C4-2B (cell line): ENCODE data around the gene ZBTB1.

ENCODE experiments used
- ZFX ChIP-seq: fragments of 450-650 bp; IDR thresholded peaks from 2 replicates; pipeline ENCODE4 v1.6.1; 2017
- TF ChIP-seq, protein P1 (sequence below): fragments of 450-650 bp; conservative IDR thresholded peaks from 2 replicates; pipeline ENCODE4 v1.5.1; 2017; ENCODE audit warnings: mild to moderate bottlenecking

DNA sequence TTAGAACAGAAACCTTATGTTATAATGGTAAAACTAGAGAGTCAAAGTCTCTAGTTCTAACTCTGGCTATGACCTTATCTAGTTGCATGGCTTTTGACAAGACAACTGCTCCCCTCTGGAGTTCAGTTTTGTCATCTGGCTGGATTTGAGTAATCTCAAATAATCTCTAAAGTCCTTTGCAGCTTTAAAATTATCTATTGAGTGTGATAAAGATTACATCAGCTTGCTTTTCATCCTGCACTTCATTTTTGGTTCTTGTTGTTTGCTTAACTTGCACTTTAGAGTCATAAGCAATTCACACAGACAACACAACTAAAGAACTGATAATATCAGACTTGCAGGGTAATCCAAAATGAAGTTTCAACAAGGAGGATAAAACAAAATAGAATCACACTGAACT, 37.0 kb upstream of the ZBTB1 start:
- TF ChIP-seq, protein P1, sequence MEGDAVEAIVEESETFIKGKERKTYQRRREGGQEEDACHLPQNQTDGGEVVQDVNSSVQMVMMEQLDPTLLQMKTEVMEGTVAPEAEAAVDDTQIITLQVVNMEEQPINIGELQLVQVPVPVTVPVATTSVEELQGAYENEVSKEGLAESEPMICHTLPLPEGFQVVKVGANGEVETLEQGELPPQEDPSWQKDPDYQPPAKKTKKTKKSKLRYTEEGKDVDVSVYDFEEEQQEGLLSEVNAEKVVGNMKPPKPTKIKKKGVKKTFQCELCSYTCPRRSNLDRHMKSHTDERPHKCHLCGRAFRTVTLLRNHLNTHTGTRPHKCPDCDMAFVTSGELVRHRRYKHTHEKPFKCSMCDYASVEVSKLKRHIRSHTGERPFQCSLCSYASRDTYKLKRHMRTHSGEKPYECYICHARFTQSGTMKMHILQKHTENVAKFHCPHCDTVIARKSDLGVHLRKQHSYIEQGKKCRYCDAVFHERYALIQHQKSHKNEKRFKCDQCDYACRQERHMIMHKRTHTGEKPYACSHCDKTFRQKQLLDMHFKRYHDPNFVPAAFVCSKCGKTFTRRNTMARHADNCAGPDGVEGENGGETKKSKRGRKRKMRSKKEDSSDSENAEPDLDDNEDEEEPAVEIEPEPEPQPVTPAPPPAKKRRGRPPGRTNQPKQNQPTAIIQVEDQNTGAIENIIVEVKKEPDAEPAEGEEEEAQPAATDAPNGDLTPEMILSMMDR, result no peak
- TF ChIP-seq ZFX, result no peak
